GM18499 (cell line): ENCODE results near the gene SLC6A16.
"Not testable (repeated sequence)": the region's sequence is repeated elsewhere in the genome, so short reads cannot be mapped to it uniquely, and the experiment has no call there.

Source experiments
- ATAC-seq: cut with Tn5 transposase; IDR thresholded peaks from one replicate; pipeline ENCODE4 v1.9.1; 2021; ENCODE audit warnings: moderate number of reproducible peaks; ENCODE audit not compliant: insufficient read depth, unreplicated experiment

Gene SLC6A16

GRCh38 chr19:49288205-49288604 lies 36.8 kb downstream of the SLC6A16 start:
- not testable (repeated sequence) for ATAC-seq

- no peak for ATAC-seq
Measured at GRCh38 chr19:49287141-49287770, 37.7 kb downstream of the SLC6A16 start.

GRCh38 chr19:49282184-49282583 lies 42.8 kb downstream of the SLC6A16 start:
- no peak for ATAC-seq

- no peak for ATAC-seq
Measured at GRCh38 chr19:49272204-49272603, 52.8 kb downstream of the SLC6A16 start.

DNA sequence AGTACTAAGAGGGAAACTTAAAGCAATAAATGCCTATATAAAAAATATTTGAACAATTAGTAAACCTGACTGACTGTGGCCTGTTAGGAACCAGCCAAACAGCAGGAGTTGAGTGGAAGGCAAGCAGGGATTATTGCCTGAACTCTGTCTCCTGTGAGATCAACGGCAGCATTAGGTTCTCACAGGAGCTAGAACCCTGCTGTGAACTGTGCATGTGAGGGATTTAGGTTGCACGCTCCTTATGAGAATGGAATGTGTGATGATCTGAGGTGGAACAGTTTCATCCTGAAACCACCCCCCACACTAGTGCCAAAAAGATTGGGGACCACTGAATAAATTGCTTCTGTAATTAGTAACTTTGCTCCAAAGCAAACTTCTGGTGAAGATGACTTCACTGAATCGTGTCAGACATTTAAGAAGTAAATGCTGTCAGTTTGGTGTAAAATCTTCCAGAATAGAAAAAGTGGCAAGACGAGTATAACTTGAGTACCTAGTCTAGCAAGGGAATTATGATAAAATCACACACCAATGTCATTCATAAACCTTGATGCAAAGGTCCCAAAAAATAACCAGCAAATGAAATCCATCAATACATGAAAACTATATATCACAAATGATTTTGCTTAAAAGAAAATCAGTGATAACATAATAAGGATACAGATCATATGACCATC lies 53.8 kb downstream of the SLC6A16 start:
- no peak for ATAC-seq

DNA sequence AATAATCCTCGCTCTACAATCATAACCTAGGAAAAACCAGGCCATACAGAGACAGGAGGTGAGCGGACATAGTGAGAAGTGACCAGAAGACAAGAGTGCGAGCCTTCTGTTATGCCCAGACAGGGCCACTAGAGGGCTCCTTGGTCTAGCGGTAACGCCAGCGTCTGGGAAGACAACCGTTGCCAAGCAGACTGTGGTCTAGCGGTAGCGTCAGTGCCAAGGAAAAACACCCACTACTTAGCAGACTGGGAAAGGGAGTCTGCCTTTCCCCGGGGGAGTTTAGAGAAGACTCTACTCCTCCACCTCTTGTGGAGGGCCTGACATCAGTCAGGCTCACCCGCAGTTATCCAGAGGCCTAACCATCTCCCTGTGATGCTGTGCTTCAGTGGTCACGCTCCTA lies 58.6 kb downstream of the SLC6A16 start:
- ATAC-seq = not testable (repeated sequence)

- ATAC-seq = no peak
Measured at GRCh38 chr19:49264258-49264657, 60.7 kb downstream of the SLC6A16 start.

GRCh38 chr19:49261602-49262001 lies 63.4 kb downstream of the SLC6A16 start:
- ATAC-seq = no peak

DNA sequence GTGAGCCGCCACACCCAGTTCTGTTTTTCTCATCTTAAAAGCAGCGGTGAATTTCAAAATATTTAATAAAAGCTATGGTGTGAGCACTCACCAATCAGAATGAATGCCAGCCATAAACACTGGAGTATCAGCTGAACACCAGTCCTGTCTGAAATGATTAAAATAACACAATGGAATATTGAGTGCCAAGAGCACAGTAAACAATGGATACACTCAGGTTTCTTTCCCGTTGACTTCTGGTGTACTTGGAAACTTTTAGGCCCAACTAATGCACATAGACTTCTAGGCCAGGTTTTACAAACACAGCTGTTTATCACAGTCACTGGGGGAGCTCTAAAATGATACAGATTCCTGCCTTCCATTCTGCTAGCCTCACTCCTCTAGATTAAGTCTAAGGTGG lies 68.3 kb downstream of the SLC6A16 start:
- ATAC-seq = no peak

- ATAC-seq = no peak
Measured at GRCh38 chr19:49255674-49256073, 69.3 kb downstream of the SLC6A16 start.

DNA sequence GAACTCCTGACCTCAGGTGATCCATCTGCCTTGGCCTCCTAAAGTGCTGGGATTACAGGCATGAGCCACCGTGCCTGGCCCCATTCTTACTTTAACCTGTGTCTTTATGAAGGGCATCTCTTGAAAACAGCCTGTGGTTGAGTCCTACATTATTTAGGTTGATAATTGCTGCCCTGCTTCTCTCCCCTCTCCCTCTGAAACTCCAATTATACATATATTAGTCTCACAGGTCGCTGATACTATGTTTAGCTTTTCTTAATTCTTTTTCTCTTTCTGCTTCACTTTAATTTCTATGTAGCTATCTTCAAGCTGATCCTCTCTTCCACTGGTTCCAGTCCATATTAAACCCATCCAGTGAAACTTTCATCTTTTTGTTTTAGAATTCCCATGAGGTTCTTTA lies 75.1 kb downstream of the SLC6A16 start:
- ATAC-seq = no peak

- no peak for ATAC-seq
Measured at GRCh38 chr19:49247676-49248075, 77.3 kb downstream of the SLC6A16 start.

DNA sequence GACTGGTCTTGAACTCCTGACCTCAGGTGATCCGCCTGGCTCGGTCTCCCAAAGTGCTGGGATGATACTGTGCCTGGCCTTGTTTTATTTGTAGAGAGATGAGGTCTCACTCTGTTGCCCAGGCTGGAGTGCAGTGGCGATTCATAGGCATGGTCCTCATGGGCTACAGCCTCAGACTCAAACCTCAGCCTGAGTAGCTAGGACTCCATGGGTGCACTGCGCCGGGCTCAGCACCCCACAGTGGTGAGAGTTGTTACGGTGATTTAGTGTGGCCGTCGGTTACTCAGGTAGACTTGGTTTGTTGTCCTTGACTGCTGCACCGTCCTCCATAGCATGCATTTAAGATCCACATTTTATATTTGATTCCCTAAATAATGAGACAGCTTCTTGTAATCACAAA lies 80.7 kb downstream of the SLC6A16 start:
- ATAC-seq = no peak

- ATAC-seq = no peak
Measured at GRCh38 chr19:49243726-49244125, 81.3 kb downstream of the SLC6A16 start.

- ATAC-seq = no peak
Measured at GRCh38 chr19:49243129-49243528, 81.9 kb downstream of the SLC6A16 start.

- no peak for ATAC-seq
Measured at GRCh38 chr19:49241769-49242168, 83.2 kb downstream of the SLC6A16 start.
